ENCODE data around the gene CAPN11.

- no peak for TF ChIP-seq CTCF (IDR thresholded peaks at IDR 0.05 in 4 of 5, conservative IDR thresholded peaks at IDR 0.05 in 1 of 5)
- peak; percentile 61 to 63 for TF ChIP-seq POLR2A (IDR thresholded peaks at IDR 0.05)
Measured at GRCh38 chr6:44217332-44218143, 58.9 kb downstream of the CAPN11 start.

Measured in gastrocnemius medialis (tissue), 4 donors.